ENCODE results near the gene AGA. TPM values are rescaled to one million over a fixed set of nuclear protein-coding genes. Genes with fewer than 3 reads are reported as not detected.

AGA gene
- total and polyA plus RNA-seq, 3 experiments from 2014 or later: 15.1 to 40.7 (median 16.8) TPM

GRCh38 chr4:177410566-177410965 lies 31.7 kb downstream of the AGA start:
- Histone ChIP-seq H3K4me3 (ENCODE audit: low read length) (no peak overlapping the region), H3K9me3 (ENCODE audit: low read length) (no peaks in the 10 kb centered on the region), H3K27ac (ENCODE audit: low read depth, low read length) (no peak overlapping the region), H3K36me3 (ENCODE audit: insufficient read depth, low read length) (no peaks in the 10 kb centered on the region), H3K27me3 (ENCODE audit: insufficient read depth, low read length, poor library complexity, severe bottlenecking) (no peaks in the 10 kb centered on the region), H3K4me1 (ENCODE audit: insufficient read depth, low read length) (no peaks in the 10 kb centered on the region)
- no peak overlapping the region for H3K4me3 Mint-ChIP-seq
- H3K27ac Mint-ChIP-seq: no peak overlapping the region
- no peak for DNase-seq
- peaks cover 0 to 1% (median 0%) of the 10 kb centered on the region in 5 donors for H3K9me3 Mint-ChIP-seq
- peaks cover 0 to 4% of the 10 kb centered on the region in 2 donors for H3K27me3 Mint-ChIP-seq
- H3K36me3 Mint-ChIP-seq: no peaks in the 10 kb centered on the region
- ChIA-PET CTCF (no interaction called here), POLR2A (no interaction called here)
- no peaks in the 10 kb centered on the region for H3K4me1 Mint-ChIP-seq

- H3K4me3 Mint-ChIP-seq: no peak overlapping the region
- ChIA-PET CTCF (no interaction called here), POLR2A (no interaction called here)
- Histone ChIP-seq H3K9me3 (ENCODE audit: low read length) (no peaks in the 10 kb centered on the region), H3K4me1 (ENCODE audit: insufficient read depth, low read length) (peaks cover 3% of the 10 kb centered on the region), H3K27me3 (ENCODE audit: insufficient read depth, low read length, poor library complexity, severe bottlenecking) (no peaks in the 10 kb centered on the region), H3K36me3 (ENCODE audit: insufficient read depth, low read length) (no peaks in the 10 kb centered on the region), H3K4me3 (ENCODE audit: low read length) (no peak overlapping the region), H3K27ac (ENCODE audit: low read depth, low read length) (no peak overlapping the region)
- H3K27ac Mint-ChIP-seq: no peak overlapping the region
- DNase-seq: no peak
- peaks cover 0 to 9% of the 10 kb centered on the region in 2 donors for H3K27me3 Mint-ChIP-seq
- H3K9me3 Mint-ChIP-seq: peaks cover 0 to 1% (median 0%) of the 10 kb centered on the region in 5 donors
- peaks cover 9 to 10% (median 9%) of the 10 kb centered on the region in 3 donors for H3K4me1 Mint-ChIP-seq
- no peaks in the 10 kb centered on the region for H3K36me3 Mint-ChIP-seq
Measured at GRCh38 chr4:177408023-177408422, 34.2 kb downstream of the AGA start.

GRCh38 chr4:177405508-177405907 lies 36.7 kb downstream of the AGA start:
- Mint-ChIP-seq H3K27ac (no peak overlapping the region), H3K4me3 (no peak overlapping the region), H3K9me3 (peaks cover 0 to 1% (median 0%) of the 10 kb centered on the region in 5 donors), H3K4me1 (peaks cover 29 to 30% (median 29%) of the 10 kb centered on the region in 3 donors), H3K27me3 (peaks cover 0 to 9% of the 10 kb centered on the region in 2 donors), H3K36me3 (no peaks in the 10 kb centered on the region)
- DNase-seq: no peak
- Histone ChIP-seq H3K27me3 (ENCODE audit: insufficient read depth, low read length, poor library complexity, severe bottlenecking) (no peaks in the 10 kb centered on the region), H3K4me3 (ENCODE audit: low read length) (no peak overlapping the region), H3K4me1 (ENCODE audit: insufficient read depth, low read length) (peaks cover 22% of the 10 kb centered on the region), H3K27ac (ENCODE audit: low read depth, low read length) (no peak overlapping the region), H3K36me3 (ENCODE audit: insufficient read depth, low read length) (no peaks in the 10 kb centered on the region), H3K9me3 (ENCODE audit: low read length) (no peaks in the 10 kb centered on the region)
- ChIA-PET POLR2A (no interaction called here), CTCF (interaction anchor here (1.0 kb wide), 1 partner anchor 37 kb away, joined by 4 read pairs; the partner anchor contains the start of gene AGA)

- H3K4me1 ChIP-seq (ENCODE audit: insufficient read depth, low read length): peaks cover 27% of the 10 kb centered on the region
- H3K27me3 ChIP-seq (ENCODE audit: insufficient read depth, low read length, poor library complexity, severe bottlenecking): no peaks in the 10 kb centered on the region
- ChIA-PET POLR2A (no interaction called here), CTCF (interaction anchor here (1.0 kb wide), 1 partner anchor 37 kb away, joined by 4 read pairs; the partner anchor contains the start of gene AGA)
- DNase-seq: no peak
- Mint-ChIP-seq H3K4me1 (peaks cover 34 to 35% (median 34%) of the 10 kb centered on the region in 3 donors), H3K27me3 (peaks cover 0 to 9% of the 10 kb centered on the region in 2 donors), H3K4me3 (no peak overlapping the region), H3K36me3 (no peaks in the 10 kb centered on the region), H3K27ac (peak overlapping the region in 1 of 8 donors; percentile 24), H3K9me3 (peaks cover 0 to 1% (median 0%) of the 10 kb centered on the region in 5 donors)
- H3K27ac ChIP-seq (ENCODE audit: low read depth, low read length): no peak overlapping the region
- no peaks in the 10 kb centered on the region for H3K9me3 ChIP-seq (ENCODE audit: low read length)
- H3K4me3 ChIP-seq (ENCODE audit: low read length): no peak overlapping the region
- no peaks in the 10 kb centered on the region for H3K36me3 ChIP-seq (ENCODE audit: insufficient read depth, low read length)
Measured at GRCh38 chr4:177404986-177405385, 37.3 kb downstream of the AGA start.

GRCh38 chr4:177404342-177404741 lies 37.9 kb downstream of the AGA start:
- POLR2A ChIA-PET: no interaction called here

GRCh38 chr4:177403746-177404145 lies 38.5 kb downstream of the AGA start:
- Mint-ChIP-seq H3K27ac (no peak overlapping the region), H3K27me3 (peaks cover 0 to 7% of the 10 kb centered on the region in 2 donors), H3K36me3 (no peaks in the 10 kb centered on the region), H3K4me3 (no peak overlapping the region), H3K4me1 (peaks cover 42 to 43% (median 42%) of the 10 kb centered on the region in 3 donors), H3K9me3 (peaks cover 0 to 1% (median 0%) of the 10 kb centered on the region in 5 donors)
- Histone ChIP-seq H3K27ac (ENCODE audit: low read depth, low read length) (no peak overlapping the region), H3K4me1 (ENCODE audit: insufficient read depth, low read length) (peaks cover 30% of the 10 kb centered on the region), H3K9me3 (ENCODE audit: low read length) (no peaks in the 10 kb centered on the region), H3K4me3 (ENCODE audit: low read length) (no peak overlapping the region), H3K27me3 (ENCODE audit: insufficient read depth, low read length, poor library complexity, severe bottlenecking) (no peaks in the 10 kb centered on the region), H3K36me3 (ENCODE audit: insufficient read depth, low read length) (no peaks in the 10 kb centered on the region)
- no peak for DNase-seq
- ChIA-PET CTCF (no interaction called here), POLR2A (no interaction called here)

More at GRCh38 chr4:177404342-177404741, 37.9 kb downstream of the AGA start:
- Histone ChIP-seq H3K36me3 (ENCODE audit: insufficient read depth, low read length) (no peaks in the 10 kb centered on the region), H3K27me3 (ENCODE audit: insufficient read depth, low read length, poor library complexity, severe bottlenecking) (no peaks in the 10 kb centered on the region), H3K4me3 (ENCODE audit: low read length) (no peak overlapping the region), H3K9me3 (ENCODE audit: low read length) (no peaks in the 10 kb centered on the region), H3K4me1 (ENCODE audit: insufficient read depth, low read length) (peaks cover 30% of the 10 kb centered on the region), H3K27ac (ENCODE audit: low read depth, low read length) (no peak overlapping the region)
- peaks cover 40 to 41% (median 41%) of the 10 kb centered on the region in 3 donors for H3K4me1 Mint-ChIP-seq
- CTCF ChIA-PET: no interaction called here
- no peak for DNase-seq
- no peak overlapping the region for H3K4me3 Mint-ChIP-seq
- H3K27me3 Mint-ChIP-seq: peaks cover 0 to 7% of the 10 kb centered on the region in 2 donors
- H3K27ac Mint-ChIP-seq: peak overlapping the region in 1 of 8 donors; percentile 7
- H3K36me3 Mint-ChIP-seq: no peaks in the 10 kb centered on the region
- peaks cover 0 to 1% (median 0%) of the 10 kb centered on the region in 5 donors for H3K9me3 Mint-ChIP-seq

- H3K9me3 Mint-ChIP-seq: no peaks in the 10 kb centered on the region
- Histone ChIP-seq H3K4me1 (ENCODE audit: insufficient read depth, low read length) (peaks cover 30% of the 10 kb centered on the region), H3K9me3 (ENCODE audit: low read length) (no peaks in the 10 kb centered on the region), H3K36me3 (ENCODE audit: insufficient read depth, low read length) (no peaks in the 10 kb centered on the region), H3K27ac (ENCODE audit: low read depth, low read length) (no peak overlapping the region), H3K4me3 (ENCODE audit: low read length) (peak overlapping the region; percentile 21), H3K27me3 (ENCODE audit: insufficient read depth, low read length, poor library complexity, severe bottlenecking) (no peaks in the 10 kb centered on the region)
- peak overlapping the region in 7 of 8 donors; percentile 24 to 94 (median 79) for H3K27ac Mint-ChIP-seq
- ChIA-PET POLR2A (no interaction called here), CTCF (no interaction called here)
- H3K27me3 Mint-ChIP-seq: peaks cover 0 to 5% of the 10 kb centered on the region in 2 donors
- H3K4me1 Mint-ChIP-seq: peaks cover 42 to 43% (median 42%) of the 10 kb centered on the region in 3 donors
- DNase-seq: peak in 2 of 5 donors; percentile 9 to 16
- H3K4me3 Mint-ChIP-seq: peak overlapping the region in 6 of 7 donors; percentile 29 to 73 (median 55)
- H3K36me3 Mint-ChIP-seq: peaks cover 0 to 4% (median 0%) of the 10 kb centered on the region in 3 donors
Measured at GRCh38 chr4:177401658-177402273, 40.5 kb downstream of the AGA start.

GRCh38 chr4:177400030-177400429 lies 42.2 kb downstream of the AGA start:
- Histone ChIP-seq H3K27ac (ENCODE audit: low read depth, low read length) (no peak overlapping the region), H3K4me1 (ENCODE audit: insufficient read depth, low read length) (peaks cover 30% of the 10 kb centered on the region), H3K36me3 (ENCODE audit: insufficient read depth, low read length) (no peaks in the 10 kb centered on the region), H3K27me3 (ENCODE audit: insufficient read depth, low read length, poor library complexity, severe bottlenecking) (no peaks in the 10 kb centered on the region), H3K9me3 (ENCODE audit: low read length) (no peaks in the 10 kb centered on the region), H3K4me3 (ENCODE audit: low read length) (no peak overlapping the region)
- Mint-ChIP-seq H3K4me1 (peaks cover 42 to 43% (median 42%) of the 10 kb centered on the region in 3 donors), H3K9me3 (no peaks in the 10 kb centered on the region), H3K4me3 (peak overlapping the region in 5 of 7 donors; percentile 9 to 63 (median 55)), H3K27ac (peak overlapping the region in 7 of 8 donors; percentile 47 to 92 (median 82)), H3K27me3 (peaks cover 0 to 5% of the 10 kb centered on the region in 2 donors), H3K36me3 (peaks cover 0 to 4% (median 0%) of the 10 kb centered on the region in 3 donors)
- ChIA-PET CTCF (no interaction called here), POLR2A (no interaction called here)
- DNase-seq: no peak

All from CD8-positive, alpha-beta memory T cell (primary cell).